HCT116 (cell line): ENCODE data around the gene DLG2. TPM values are rescaled to one million over a fixed set of nuclear protein-coding genes. Genes with fewer than 3 reads are reported as not detected.

Experiments used
- ATAC-seq: fragments of 200-7000 bp; cut with Tn5 transposase; 2 replicates; pipeline ENCODE4 v1.9.1; 2020; ENCODE audit warnings: mild to moderate bottlenecking, moderate library complexity
- BruUV-seq: library from RNA; stranded (reverse); fragments of 400-500 nt; replicated peaks from 2 replicates; lab custom pipeline; 2021; lab: Mats Ljungman, UMichigan
- CTCF ChIA-PET: fragments of 300-600 bp; sonication (Branson Sonifier 250); formaldehyde crosslinking; loops from one replicate; lab custom pipeline; 2021; ENCODE audit warnings: antibody characterized with exemption; lab: Charles Lee
- POLR2A ChIA-PET: fragments of 300-600, 350-600 bp; sonication (Branson Sonifier 250); formaldehyde crosslinking; loops from one replicate; lab custom pipeline; 2021; ENCODE audit warnings: antibody characterized with exemption; lab: Charles Lee
- RAD21 ChIA-PET, 2 experiments: fragments of 300-600 bp; sonication (Branson Sonifier 250); formaldehyde crosslinking; loops; one replicate each; lab custom pipeline; 2023; ENCODE audit warnings: low total read pairs in 2 of 2; ENCODE audit not compliant: uncharacterized antibody in 2 of 2, unreplicated experiment in 2 of 2, low non-redundant PET in 1 of 2; lab: Charles Lee
- DNase-seq: peaks from one replicate; pipeline ENCODE4 v3.0.0-alpha.2; 2010; ENCODE audit warnings: low read depth, low spot score
- H2AFZ ChIP-seq: fragments of 200-600 bp; shearing (Covaris generic), sonication (generic); 2 replicates; pipeline ENCODE4 v1.6.1; 2017; ENCODE audit warnings: low read depth, mixed run types, mixed read lengths, antibody characterized with exemption, low read length; ENCODE audit not compliant: poor library complexity, severe bottlenecking
- H3K27ac ChIP-seq: 2 replicates; pipeline ENCODE4 v1.5.1; 2012; ENCODE audit warnings: low read depth, low read length
- H3K27me3 ChIP-seq: fragments of 200-600 bp; sonication (generic); 2 replicates; pipeline ENCODE4 v1.6.1; 2016; ENCODE audit warnings: mixed run types, low read length, mixed read lengths; ENCODE audit not compliant: insufficient read depth
- H3K36me3 ChIP-seq, 2 experiments: fragments of 200-500 bp in 1 of 2; fragments of 200-600 bp in 1 of 2; sonication (Bioruptor generic) in 1 of 2; sonication (generic) in 1 of 2; 2 replicates each; pipeline versions ENCODE4 v1.5.1 to v1.6.1; 2014 to 2016; ENCODE audit warnings: low read length in 2 of 2, inconsistent platforms in 1 of 2, mixed read lengths in 1 of 2, mixed run types in 1 of 2; ENCODE audit not compliant: insufficient read depth in 2 of 2, control insufficient read depth in 1 of 2
- H3K4me1 ChIP-seq, 2 experiments: fragments of 200-600 bp in 1 of 2; sonication (generic) in 1 of 2; 2 replicates each; pipeline versions ENCODE4 v1.5.1 to v1.6.1; 2012 to 2017; ENCODE audit warnings: low read length in 2 of 2, inconsistent platforms in 1 of 2, mild to moderate bottlenecking in 1 of 2, mixed read lengths in 1 of 2, mixed run types in 1 of 2, moderate library complexity in 1 of 2; ENCODE audit not compliant: insufficient read depth in 2 of 2, control insufficient read depth in 1 of 2
- H3K4me2 ChIP-seq: fragments of 200-600 bp; sonication (generic); 2 replicates; pipeline ENCODE4 v1.6.1; 2017; ENCODE audit warnings: mixed run types, low read length, mixed read lengths
- H3K4me3 ChIP-seq, 2 experiments: fragments of 200-600 bp in 1 of 2; sonication (generic) in 1 of 2; replicated peaks in 1 of 2; 2 replicates each; pipeline ENCODE4 v1.5.1; 2011 to 2016; ENCODE audit warnings: low read length in 2 of 2, control low read depth in 1 of 2, low read depth in 1 of 2, mild to moderate bottlenecking in 1 of 2, mixed read lengths in 1 of 2, mixed run types in 1 of 2
- H3K79me2 ChIP-seq: fragments of 200-600 bp; sonication (generic); 2 replicates; pipeline ENCODE4 v1.6.1; 2017; ENCODE audit warnings: mild to moderate bottlenecking, mixed run types, low read length, moderate library complexity, mixed read lengths; ENCODE audit not compliant: insufficient read depth
- H3K9ac ChIP-seq: fragments of 200-600 bp; sonication (generic); 2 replicates; pipeline ENCODE4 v1.6.1; 2016; ENCODE audit warnings: low read length, mixed read lengths
- H3K9me2 ChIP-seq: fragments of 200-600 bp; sonication (generic), shearing (Covaris generic); 2 replicates; pipeline ENCODE4 v1.6.1; 2017; ENCODE audit warnings: mixed run types, mild to moderate bottlenecking, moderate library complexity; ENCODE audit not compliant: insufficient read depth
- H3K9me3 ChIP-seq, 2 experiments: fragments of 200-500 bp in 1 of 2; fragments of 200-600 bp in 1 of 2; sonication (Bioruptor generic) in 1 of 2; sonication (generic) in 1 of 2; 2 replicates each; pipeline ENCODE4 v1.6.1; 2014 to 2017; ENCODE audit warnings: low read length in 2 of 2, mixed read lengths in 2 of 2, inconsistent platforms in 1 of 2, low read depth in 1 of 2, mild to moderate bottlenecking in 1 of 2, mixed run types in 1 of 2, moderate library complexity in 1 of 2; ENCODE audit not compliant: control insufficient read depth in 1 of 2, insufficient read depth in 1 of 2
- H4K20me1 ChIP-seq: fragments of 200-600 bp; sonication (generic), shearing (Covaris generic); 2 replicates; pipeline ENCODE4 v1.6.1; 2017; ENCODE audit warnings: mixed run types, mild to moderate bottlenecking, moderate library complexity; ENCODE audit not compliant: insufficient read depth
- CBX3 ChIP-seq: IDR thresholded peaks from 2 replicates; pipeline ENCODE4 v1.6.1; 2012; ENCODE audit warnings: low read depth
- CEBPB ChIP-seq: IDR thresholded peaks from 2 replicates; pipeline ENCODE4 v1.6.1; 2012; ENCODE audit warnings: low read depth
- EGR1 ChIP-seq: IDR thresholded peaks from 2 replicates; pipeline ENCODE4 v1.6.1; 2012; ENCODE audit warnings: low read depth
- EZH2phosphoT487 ChIP-seq: fragments of 200-600 bp; IDR thresholded peaks from 2 replicates; pipeline ENCODE4 v1.6.1; 2018; ENCODE audit warnings: antibody characterized with exemption, borderline replicate concordance
- FOSL1 ChIP-seq: IDR thresholded peaks from 2 replicates; pipeline ENCODE4 v1.6.1; 2012; ENCODE audit warnings: low read depth
- JUND ChIP-seq: IDR thresholded peaks from 2 replicates; pipeline ENCODE4 v1.6.1; 2012
- POLR2A ChIP-seq: IDR thresholded peaks from 2 replicates; pipeline ENCODE4 v1.7.0; 2011; ENCODE audit warnings: borderline replicate concordance; ENCODE audit not compliant: insufficient read depth, insufficient read length; ENCODE audit errors: extremely low read depth
- RAD21 ChIP-seq: IDR thresholded peaks from 2 replicates; pipeline ENCODE4 v1.6.1; 2012; ENCODE audit warnings: low read depth, mild to moderate bottlenecking
- SIN3A ChIP-seq: IDR thresholded peaks from 2 replicates; pipeline ENCODE4 v1.6.1; 2012; ENCODE audit warnings: low read depth
- SP1 ChIP-seq: IDR thresholded peaks from 2 replicates; pipeline ENCODE4 v1.6.1; 2012; ENCODE audit warnings: low read depth
- SRF ChIP-seq: IDR thresholded peaks from 2 replicates; pipeline ENCODE4 v1.6.1; 2012; ENCODE audit warnings: low read depth
- YY1 ChIP-seq: IDR thresholded peaks from 2 replicates; pipeline ENCODE4 v1.6.1; 2011; ENCODE audit warnings: low read length, low read depth, moderate library complexity, mild to moderate bottlenecking; ENCODE audit not compliant: insufficient replicate concordance; ENCODE audit errors: extremely low read depth
- ZNF274 ChIP-seq: fragments of 200-500 bp; sonication (Bioruptor generic); IDR thresholded peaks from 2 replicates; pipeline ENCODE4 v1.6.1; 2014; ENCODE audit warnings: mild to moderate bottlenecking, low read depth, low read length, inconsistent platforms
- intact Hi-C: fragments of 100-400 bp; cut with micrococcal nuclease; formaldehyde crosslinking; loops from 2 replicates; pipeline ENCODE4 v1.10.0; 2022
- total RNA-seq: library from RNA; stranded (reverse); gene quantifications from one replicate; pipeline ENCODE4 v1.2.1, GENCODE V29; 2021; ENCODE audit not compliant: unreplicated experiment
- TF ChIP-seq, protein P1 (sequence below), 3 experiments: fragments of 200-600 bp in 1 of 3; sonication (generic) in 1 of 3; IDR thresholded peaks in 2 of 3; conservative IDR thresholded peaks in 1 of 3; 2 replicates each; pipeline ENCODE4 v1.5.1; 2012 to 2017; ENCODE audit warnings: low read depth in 2 of 3, low read length in 2 of 3, antibody characterized with exemption in 1 of 3, borderline replicate concordance in 1 of 3, control low read depth in 1 of 3, mild to moderate bottlenecking in 1 of 3, mixed read lengths in 1 of 3, mixed run types in 1 of 3, moderate library complexity in 1 of 3; ENCODE audit not compliant: insufficient read depth in 1 of 3
- TF ChIP-seq, protein P2 (sequence below): IDR thresholded peaks from 2 replicates; pipeline ENCODE4 v1.6.1; 2012; ENCODE audit warnings: low read depth
- TF ChIP-seq, protein P3 (sequence below): IDR thresholded peaks from 2 replicates; pipeline ENCODE4 v1.6.1; 2012
- TF ChIP-seq, protein P4 (sequence below): IDR thresholded peaks from 2 replicates; pipeline ENCODE4 v1.6.1; 2012

The DLG2 gene
- total RNA-seq, 1 experiment from 2014 or later = 2.4 TPM

DNA sequence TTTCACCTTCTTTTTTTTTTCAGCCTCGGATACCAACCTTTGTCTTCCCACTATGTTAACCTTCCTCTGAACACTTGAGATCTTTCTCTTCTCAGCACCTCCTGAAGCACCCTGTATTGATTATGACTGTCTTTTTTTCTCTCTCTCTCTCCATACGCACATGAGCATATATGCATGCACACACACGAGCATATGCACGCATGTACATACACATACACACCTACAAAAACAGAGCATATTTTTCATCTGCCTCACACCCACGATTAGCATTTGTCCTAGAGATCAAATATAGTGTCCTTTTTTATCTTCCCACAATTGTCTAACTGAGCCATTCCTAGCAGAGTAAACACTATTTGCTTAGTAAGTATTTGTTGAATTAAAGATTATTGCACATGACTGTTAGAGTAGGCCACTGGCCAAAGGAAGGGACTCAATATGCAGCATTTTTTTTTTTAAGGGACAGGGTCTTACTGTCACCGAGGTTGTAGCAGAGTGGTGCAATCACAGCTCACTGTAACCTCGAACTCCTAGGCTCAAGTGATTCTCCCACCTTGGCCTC is 1718.8 kb downstream of the DLG2 start:
- Histone ChIP-seq H3K27me3 (no peaks in the 10 kb centered on the region), H3K9me2 (no peaks in the 10 kb centered on the region), H3K9ac (no peak overlapping the region), H3K4me2 (no peak overlapping the region), H3K27ac (no peak overlapping the region), H2AFZ (no peak overlapping the region), H3K4me3 (no peak overlapping the region), H3K36me3 (no peaks in the 10 kb centered on the region), H4K20me1 (no peaks in the 10 kb centered on the region), H3K9me3 (no peaks in the 10 kb centered on the region), H3K4me1 (no peaks in the 10 kb centered on the region), H3K79me2 (no peaks in the 10 kb centered on the region)
- no peak for DNase-seq
- ChIA-PET RAD21 (no interaction called here), POLR2A (no interaction called here), CTCF (no interaction called here)
- ATAC-seq = no peak
- TF ChIP-seq SRF (no peak), RAD21 (no peak), ZNF274 (no peak), EGR1 (no peak), SIN3A (no peak), EZH2phosphoT487 (no peak), CBX3 (no peak), CEBPB (no peak), SP1 (no peak), YY1 (no peak), JUND (no peak), POLR2A (no peak), FOSL1 (no peak)
- TF ChIP-seq, protein P1, sequence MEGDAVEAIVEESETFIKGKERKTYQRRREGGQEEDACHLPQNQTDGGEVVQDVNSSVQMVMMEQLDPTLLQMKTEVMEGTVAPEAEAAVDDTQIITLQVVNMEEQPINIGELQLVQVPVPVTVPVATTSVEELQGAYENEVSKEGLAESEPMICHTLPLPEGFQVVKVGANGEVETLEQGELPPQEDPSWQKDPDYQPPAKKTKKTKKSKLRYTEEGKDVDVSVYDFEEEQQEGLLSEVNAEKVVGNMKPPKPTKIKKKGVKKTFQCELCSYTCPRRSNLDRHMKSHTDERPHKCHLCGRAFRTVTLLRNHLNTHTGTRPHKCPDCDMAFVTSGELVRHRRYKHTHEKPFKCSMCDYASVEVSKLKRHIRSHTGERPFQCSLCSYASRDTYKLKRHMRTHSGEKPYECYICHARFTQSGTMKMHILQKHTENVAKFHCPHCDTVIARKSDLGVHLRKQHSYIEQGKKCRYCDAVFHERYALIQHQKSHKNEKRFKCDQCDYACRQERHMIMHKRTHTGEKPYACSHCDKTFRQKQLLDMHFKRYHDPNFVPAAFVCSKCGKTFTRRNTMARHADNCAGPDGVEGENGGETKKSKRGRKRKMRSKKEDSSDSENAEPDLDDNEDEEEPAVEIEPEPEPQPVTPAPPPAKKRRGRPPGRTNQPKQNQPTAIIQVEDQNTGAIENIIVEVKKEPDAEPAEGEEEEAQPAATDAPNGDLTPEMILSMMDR (IDR thresholded peaks at IDR 0.05 in 2 of 3, conservative IDR thresholded peaks at IDR 0.05 in 1 of 3; ENCODE audit: borderline replicate concordance in 1 of 3, insufficient read depth in 1 of 3, low read depth in 2 of 3, low read length in 2 of 3) = no peak
- TF ChIP-seq, protein P2, sequence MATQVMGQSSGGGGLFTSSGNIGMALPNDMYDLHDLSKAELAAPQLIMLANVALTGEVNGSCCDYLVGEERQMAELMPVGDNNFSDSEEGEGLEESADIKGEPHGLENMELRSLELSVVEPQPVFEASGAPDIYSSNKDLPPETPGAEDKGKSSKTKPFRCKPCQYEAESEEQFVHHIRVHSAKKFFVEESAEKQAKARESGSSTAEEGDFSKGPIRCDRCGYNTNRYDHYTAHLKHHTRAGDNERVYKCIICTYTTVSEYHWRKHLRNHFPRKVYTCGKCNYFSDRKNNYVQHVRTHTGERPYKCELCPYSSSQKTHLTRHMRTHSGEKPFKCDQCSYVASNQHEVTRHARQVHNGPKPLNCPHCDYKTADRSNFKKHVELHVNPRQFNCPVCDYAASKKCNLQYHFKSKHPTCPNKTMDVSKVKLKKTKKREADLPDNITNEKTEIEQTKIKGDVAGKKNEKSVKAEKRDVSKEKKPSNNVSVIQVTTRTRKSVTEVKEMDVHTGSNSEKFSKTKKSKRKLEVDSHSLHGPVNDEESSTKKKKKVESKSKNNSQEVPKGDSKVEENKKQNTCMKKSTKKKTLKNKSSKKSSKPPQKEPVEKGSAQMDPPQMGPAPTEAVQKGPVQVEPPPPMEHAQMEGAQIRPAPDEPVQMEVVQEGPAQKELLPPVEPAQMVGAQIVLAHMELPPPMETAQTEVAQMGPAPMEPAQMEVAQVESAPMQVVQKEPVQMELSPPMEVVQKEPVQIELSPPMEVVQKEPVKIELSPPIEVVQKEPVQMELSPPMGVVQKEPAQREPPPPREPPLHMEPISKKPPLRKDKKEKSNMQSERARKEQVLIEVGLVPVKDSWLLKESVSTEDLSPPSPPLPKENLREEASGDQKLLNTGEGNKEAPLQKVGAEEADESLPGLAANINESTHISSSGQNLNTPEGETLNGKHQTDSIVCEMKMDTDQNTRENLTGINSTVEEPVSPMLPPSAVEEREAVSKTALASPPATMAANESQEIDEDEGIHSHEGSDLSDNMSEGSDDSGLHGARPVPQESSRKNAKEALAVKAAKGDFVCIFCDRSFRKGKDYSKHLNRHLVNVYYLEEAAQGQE = no peak
- TF ChIP-seq, protein P3, sequence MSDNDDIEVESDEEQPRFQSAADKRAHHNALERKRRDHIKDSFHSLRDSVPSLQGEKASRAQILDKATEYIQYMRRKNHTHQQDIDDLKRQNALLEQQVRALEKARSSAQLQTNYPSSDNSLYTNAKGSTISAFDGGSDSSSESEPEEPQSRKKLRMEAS = no peak
- TF ChIP-seq, protein P4, sequence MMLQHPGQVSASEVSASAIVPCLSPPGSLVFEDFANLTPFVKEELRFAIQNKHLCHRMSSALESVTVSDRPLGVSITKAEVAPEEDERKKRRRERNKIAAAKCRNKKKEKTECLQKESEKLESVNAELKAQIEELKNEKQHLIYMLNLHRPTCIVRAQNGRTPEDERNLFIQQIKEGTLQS = no peak
- intact Hi-C loops = no loop called here
- no TSS peak for BruUV-seq
